Skeletal muscle cell (primary cell): ENCODE measurements around the gene DNAJB11.
A peak's percentile ranks its signal among the peaks of the same experiment; 100 is the strongest.
"Not testable (repeated sequence)": the region's sequence is repeated elsewhere in the genome, so short reads cannot be mapped to it uniquely, and the experiment has no call there.

ENCODE experiments used
- DNase-seq: peaks from one replicate; pipeline ENCODE4 v3.0.0-alpha.2; 2010; ENCODE audit warnings: low read depth
- H3K4me3 ChIP-seq: 2 replicates; pipeline ENCODE4 v1.5.1; 2011; ENCODE audit warnings: low read depth, mild to moderate bottlenecking, control low read depth, low read length, moderate library complexity

The DNAJB11 gene

DNA sequence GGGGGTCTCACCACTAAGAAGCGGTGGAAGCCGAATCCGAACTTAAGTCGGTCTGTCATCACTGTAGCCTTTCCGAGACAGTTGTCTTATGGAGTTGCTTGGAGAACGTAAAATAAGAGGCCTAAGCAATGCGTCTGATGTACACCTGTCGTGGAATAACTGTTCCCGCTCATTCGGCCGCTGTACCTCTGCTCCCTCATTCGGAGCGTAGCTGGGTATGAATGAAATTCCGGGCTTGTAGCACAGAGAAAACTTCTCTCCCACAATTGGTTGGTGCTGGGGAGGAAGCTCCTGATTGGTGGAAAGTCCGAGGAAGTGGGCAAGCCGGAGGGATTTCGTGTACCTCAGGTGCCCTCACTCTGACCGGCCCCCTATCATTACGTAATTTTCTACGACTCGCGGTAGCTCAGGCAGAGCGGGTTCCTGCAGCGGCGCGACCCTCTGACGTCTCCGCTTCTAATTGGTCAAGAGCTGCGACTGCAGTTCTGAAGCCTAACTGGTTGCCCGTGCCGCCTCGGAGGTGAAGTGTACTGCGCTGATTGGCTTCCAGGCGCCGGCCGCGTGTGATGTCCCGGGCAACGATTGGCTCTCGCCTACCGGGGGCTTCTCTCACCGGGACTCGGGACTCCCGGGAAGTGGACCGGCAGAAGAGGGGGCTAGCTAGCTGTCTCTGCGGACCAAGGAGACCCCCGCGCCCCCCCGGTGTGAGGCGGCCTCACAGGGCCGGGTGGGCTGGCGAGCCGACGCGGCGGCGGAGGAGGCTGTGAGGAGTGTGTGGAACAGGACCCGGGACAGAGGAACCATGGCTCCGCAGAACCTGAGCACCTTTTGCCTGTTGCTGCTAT is at the start of gene DNAJB11:
TSS of gene DNAJB11 (plus strand) at position 625 of the 845 bp plus-strand sequence. CDS start at position 803, 178 bp downstream.
- peak; percentile 100 for DNase-seq
- H3K4me3 ChIP-seq, result peak within 1 kb of the TSS; percentile 95

DNA sequence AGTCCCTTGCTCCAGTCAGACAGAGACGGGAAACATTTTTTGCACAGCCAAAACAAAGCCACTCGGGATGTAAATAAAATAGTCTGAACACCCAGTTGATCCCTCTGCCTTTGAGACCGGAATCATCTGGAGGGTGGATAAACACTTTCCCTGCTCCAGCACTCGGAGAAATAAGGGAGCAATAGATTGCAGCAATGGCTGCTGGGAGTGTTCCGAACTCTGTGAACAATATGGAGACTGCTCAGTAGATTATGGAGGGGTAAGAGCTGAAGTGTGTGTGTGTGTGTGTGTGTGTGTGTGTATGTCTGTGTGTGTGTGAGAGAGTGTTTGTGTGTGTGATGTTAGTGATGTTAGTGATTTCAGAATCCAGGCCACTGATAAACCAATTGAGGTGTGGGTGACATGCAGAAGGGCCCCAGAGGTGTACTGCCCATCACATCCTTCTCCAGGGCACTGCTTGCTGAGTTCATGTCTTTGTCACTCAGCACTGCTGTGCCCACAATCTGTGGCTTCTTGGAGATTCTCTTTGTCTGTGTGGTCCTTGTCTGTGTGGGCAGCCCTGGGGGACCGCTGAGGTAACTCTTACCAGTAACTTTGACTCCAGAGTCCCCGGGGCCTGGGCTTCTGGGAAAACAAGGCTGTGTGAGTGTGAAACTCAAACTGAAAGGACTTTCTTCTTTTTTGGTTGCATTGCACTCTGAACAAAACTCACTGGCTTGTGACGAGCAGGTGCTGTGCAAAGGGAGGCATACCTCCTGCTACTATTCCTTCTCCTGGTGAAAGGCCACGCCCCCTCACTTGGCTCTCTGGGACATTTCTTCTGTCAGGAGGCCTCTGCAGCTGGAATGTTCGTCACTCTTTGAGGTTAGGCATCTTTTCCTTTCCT is 49.3 kb upstream of the DNAJB11 start:
- DNase-seq, result no peak
- no peak overlapping the region for H3K4me3 ChIP-seq

DNA sequence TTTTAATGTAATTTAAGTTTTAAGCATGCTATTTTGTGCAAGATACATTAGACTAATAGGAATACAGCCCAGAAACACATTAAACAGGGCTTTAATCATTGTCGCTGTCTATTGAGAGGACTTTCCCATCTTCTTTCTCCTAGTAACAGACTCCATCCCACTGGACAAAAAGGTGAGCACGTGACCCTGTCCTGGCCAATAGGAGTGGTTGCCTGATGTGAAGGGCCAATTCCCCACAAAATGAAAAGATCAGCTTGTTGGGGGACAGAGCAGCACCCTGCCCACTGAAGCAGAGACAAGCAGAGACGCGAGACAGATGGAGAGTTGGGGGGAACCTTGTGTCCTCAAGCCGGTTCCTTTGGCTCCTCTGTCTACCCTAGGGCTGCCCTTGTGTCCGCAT is 47.5 kb upstream of the DNAJB11 start:
- DNase-seq, result no peak
- H3K4me3 ChIP-seq, result no peak overlapping the region

DNA sequence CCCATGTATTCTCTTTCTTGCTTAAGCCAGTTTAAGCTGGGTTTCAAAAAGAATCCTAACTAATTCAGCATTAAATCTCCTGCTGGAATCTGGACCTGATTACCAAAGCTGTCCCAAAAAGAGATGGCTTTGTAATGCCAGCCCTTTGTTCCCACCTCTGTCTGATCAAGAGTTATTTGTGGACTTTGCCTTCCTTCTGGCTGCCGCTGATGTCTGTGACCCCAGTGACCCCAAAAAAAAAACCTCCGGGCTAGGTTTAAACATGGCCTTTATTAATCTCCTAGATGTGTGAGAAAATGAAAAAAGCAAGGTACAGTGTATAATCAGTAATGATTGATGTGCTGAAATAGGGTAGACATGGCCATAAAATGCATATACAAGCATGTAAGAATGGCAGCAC is 47.1 kb upstream of the DNAJB11 start:
- no peak overlapping the region for H3K4me3 ChIP-seq
- no peak for DNase-seq

DNA sequence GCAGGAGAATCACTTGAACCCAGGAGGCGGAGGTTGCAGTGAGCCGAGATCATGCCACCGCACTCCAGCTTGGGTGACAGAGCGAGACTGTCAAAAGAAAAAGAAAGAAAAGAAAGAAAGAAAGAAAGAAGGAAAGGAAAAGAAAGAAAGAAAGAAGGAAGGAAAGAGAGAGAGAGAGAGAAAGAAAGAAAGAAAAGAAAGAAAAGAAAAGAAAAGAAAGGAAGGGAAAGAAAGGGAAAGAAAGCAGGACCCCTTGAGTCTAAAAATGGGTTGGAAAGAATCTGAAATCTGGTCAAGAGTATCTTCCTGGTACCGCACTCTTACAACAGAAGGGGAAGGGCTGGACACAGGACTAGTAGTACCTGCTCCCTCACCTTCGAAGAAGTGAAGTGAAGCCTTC is 45.9 kb upstream of the DNAJB11 start:
- H3K4me3 ChIP-seq, result no peak overlapping the region
- no peak for DNase-seq

DNA sequence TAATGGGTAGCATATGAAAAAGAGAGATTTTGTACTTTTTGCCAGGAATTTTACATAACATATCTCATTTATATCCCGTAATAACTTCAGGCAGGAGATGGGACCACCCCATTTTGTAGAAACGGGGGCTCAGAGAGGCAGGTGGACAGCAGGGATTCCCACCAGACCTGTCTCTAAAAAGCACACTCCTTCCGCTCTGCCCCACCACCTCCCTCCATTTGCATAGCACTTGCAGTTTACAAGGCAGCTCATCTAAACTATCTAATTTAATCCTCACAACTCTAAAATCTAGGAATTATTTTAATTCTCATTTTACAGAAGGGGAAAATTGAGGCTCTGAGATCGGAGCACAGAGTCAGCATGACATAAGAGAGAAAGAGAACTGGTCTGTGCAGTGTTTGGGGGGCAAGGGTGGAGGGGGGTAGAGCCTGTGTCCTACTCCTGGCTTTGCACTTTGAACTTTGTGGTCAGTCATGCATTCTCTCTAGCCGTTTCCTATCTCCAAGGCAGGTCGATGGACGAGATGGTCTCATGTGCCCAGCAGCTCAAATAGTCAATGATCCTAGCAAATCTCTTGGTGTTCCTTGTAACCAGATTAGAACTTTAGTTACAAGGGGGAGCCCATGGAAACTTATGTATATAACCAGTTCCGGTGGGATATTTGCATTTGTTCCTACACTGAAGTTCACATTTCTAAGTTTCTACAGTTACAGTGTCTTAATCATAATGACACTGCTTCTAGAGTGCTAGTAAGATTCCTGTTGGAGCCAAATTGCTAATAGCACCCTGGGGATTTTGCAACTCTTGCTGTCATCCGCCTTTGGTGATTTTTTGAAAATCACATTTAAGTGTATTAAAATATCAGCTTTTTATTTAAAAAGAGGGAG is 44.9 kb upstream of the DNAJB11 start:
- no peak overlapping the region for H3K4me3 ChIP-seq
- no peak for DNase-seq

DNA sequence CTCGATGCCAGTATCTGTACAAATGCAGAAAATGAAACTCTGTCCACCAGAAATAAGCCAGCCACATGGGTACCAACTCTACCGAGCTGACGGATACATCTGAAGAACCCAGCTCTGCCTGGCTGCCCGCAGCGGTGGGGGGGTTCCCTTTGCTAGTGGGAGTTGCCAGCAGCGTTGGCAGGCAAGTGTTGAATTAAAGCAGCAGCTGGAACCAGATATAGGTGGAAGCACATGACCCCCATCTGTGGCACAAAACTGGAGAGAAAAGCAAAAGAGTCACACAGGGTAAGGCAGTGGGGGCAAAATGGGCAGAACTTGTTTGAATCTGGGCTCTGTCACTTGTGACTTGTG is 44.3 kb upstream of the DNAJB11 start:
- H3K4me3 ChIP-seq, result no peak overlapping the region
- no peak for DNase-seq

DNA sequence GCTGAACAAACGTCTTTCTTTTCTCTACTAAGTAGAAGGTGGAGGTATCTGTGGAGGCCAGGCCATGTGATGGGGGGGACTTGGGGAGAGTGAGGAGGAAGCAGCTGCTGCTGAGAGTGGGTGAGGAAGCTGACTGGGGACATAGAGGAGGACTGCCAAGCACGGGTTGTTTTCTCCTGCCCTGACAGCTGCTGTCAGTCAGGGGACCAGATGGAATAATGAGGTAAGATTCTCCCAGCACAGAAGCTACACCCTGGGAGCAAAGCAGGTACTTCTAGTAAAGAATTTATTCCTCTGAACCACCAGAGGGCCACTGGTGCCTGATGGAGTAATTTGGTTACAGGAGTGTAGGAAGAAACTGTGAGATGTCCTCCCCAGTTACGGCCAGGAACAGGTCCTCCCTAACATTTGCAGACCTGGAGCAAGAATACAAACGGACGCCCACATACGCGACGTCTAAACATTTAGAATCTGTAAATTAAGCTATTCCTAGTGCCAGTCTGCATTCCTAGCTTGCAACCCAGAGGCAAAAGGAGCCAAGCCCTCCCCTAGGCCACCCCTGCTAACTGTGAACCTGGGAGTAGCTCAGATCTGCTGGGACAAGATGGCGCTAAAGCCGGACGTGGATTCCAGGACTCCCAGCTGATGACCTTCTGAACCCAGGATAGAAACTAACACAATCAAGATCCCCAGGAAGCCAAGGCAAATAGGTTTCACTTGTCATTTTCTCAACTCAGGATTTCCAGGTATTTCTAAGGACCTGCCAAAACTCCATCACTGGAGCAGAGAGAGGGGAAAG is 41.1 kb upstream of the DNAJB11 start:
- no peak overlapping the region for H3K4me3 ChIP-seq
- DNase-seq, result no peak

DNA sequence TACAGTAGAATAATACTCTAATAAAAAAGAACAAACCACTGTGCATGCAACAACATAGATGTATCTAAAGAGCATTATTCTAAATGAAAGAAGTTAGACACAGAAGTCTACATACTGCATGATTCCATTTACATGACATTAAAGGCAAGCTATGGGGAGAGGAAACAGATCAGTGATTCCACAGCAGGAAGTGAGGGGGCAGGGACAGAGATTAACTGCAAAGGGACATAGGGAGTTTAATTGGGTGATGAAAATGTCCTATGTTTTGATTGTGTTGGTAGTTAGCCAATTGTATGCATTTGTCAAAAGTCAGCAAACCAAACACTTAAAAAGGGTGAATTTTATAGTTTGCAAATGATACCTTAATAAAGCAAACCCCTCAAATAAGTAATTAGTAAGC is 40.1 kb upstream of the DNAJB11 start:
- no peak overlapping the region for H3K4me3 ChIP-seq
- no peak for DNase-seq

DNA sequence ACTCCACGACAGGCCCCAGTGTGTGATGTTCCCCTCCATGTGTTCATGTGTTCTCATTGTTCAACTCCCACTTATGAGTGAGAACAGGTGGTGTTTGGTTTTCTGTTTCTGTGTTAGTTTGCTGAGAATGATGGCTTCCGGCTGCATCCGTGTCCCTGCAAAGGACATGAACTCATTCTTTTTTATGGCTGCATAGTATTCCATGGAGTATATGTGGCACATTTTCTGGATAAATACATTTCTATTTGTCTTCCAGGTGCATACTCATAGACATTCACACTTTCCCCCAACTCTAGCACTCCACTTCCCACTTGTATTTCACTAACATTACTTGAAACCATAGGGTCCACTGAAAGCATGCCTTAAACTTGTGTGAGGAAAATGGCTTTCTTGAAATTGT is 38.8 kb upstream of the DNAJB11 start:
- DNase-seq, H3K4me3 ChIP-seq: not testable (repeated sequence)

DNA sequence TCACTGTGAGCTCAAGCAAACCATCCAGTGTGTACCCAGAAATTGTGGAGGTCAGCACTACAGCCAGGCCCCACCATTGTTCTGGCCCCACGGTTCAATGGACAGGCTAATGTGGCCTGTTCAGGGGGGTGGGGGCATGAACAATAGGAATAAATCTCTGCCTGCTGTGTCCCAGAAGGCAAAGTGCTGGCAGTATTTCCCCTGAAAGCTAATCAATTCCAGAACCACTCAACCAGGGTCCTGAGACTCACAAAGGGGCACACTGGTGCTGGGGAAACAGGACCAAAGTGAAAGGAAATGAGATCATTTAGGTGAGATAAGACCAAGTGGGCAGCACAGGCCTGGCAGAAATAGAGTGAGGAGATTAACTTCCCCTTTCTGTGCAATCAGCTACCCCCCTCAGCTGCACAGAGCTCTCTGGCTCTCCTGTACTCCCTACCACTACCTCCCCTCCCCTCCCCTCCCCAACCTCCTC is 37.9 kb upstream of the DNAJB11 start:
- H3K4me3 ChIP-seq, result no peak overlapping the region
- DNase-seq, result no peak

DNA sequence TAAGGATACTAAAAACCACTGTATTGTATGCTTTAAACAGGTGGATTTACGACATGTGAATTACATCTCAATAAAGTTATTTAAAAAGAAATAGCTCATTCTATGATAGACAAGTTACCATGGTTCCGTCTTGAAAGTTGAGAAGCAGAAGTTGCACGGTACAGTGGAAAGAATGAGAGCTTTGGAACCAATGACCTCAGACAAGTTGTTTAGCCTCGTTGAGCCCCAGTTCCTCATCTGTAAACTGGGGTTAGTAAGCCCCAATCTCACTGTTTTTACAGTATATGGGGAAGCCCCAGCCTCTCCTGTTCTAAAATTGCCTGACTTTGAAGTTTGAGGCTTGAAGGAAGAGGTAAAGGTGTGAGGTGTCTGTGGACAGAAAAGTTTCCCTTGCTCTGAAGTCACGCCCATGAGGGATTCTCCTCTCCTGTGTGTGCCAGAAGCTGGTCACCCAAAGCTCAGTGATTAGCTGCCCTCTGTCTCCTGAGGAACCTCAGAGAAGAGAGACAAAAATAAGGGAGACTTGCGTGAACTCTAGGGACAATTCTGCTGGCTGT is 36.3 kb upstream of the DNAJB11 start:
- DNase-seq, result no peak
- no peak overlapping the region for H3K4me3 ChIP-seq

DNA sequence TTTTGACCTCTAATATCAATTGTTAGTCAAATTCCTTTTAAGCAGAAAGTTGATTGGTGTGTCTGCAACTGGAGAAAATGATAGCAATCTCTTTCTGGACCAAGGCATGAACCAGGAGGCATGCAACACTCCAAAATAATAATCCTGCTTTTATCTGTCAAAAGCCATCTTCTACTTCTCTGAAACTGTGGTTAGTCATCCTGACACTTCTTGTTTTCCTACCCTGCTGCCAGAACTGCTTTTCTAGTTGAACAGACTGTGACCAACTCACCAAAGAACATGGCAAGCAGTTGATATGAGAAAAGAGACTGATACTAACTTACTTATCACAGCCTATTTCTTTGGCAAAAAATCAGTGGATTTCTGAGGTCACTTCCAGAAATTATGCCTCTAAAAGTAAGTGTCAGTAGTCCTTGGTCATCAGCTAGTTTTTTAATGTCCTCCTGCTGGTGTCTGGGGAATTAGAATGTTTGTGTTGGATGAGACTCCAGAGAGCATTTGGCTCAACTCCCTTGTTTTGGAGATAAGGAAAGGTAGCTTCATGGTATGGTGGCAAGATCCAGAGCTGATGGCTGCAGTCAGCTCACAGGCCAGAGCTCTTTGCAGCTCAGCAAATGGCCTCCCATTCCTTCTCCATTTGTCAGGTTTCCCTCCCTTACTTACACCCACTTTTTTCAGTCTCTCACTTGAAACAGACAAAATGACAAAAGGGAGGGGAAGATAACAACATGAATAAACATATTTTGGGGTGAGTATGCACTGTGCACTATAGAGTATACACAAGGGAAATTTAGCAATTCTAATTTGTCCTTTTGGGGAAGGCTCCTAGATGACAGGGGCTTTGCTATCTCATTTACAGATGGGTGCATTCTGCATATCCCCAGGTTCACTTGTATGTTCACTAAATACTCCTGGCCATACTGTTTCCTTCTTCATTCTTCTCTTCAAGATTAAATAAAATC is 33.4 kb upstream of the DNAJB11 start:
- no peak overlapping the region for H3K4me3 ChIP-seq
- peak; percentile 9 for DNase-seq

DNA sequence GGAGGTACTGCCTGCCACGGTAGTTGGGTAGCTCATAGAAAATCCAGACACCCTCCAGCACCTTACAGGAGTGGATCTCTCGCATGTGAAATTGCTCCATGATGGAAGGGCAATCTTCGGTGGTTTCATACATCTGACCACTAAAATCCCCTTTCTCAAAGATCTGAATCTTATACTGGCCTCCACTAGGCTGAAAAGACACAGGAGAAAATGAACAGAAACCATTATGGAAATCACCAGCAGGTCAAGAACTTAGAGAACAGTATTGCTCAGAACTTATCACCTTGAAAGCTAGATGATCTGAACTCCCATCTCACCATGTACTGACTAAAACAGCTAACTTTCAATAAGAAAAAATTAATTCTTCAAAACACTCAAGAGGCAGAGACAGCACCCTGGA is 31.7 kb upstream of the DNAJB11 start:
- H3K4me3 ChIP-seq, result no peak overlapping the region
- DNase-seq, result no peak

DNA sequence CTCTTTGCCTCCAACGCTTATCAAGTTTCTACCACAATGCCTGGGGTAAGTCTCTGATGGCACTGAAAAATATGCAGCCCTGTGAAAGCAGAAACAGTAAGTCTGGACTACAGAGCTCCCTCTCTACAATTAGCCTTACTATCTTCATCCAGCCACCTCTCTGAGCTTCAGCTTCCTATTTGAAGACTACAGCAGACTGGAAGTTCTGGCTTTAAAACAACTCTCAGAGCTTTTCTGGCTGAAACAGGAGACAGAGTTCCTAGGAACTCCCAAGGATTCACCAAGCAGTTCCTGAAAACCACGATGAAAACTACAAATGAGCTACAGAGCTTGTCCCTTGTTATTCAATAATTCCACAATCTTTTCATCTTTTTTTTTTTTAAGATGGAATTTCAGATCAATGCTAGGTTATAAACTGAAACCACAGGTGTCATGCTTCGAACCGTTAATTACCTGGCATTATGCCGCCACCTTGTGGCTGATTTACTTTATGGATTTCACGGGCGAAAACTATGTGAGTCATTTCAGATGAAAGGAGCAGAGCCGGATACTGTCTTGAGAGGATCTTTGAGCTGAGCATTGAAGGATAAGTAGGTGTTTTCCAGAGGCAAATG is 30.2 kb upstream of the DNAJB11 start:
- peak; percentile 24 for DNase-seq
- no peak overlapping the region for H3K4me3 ChIP-seq

DNA sequence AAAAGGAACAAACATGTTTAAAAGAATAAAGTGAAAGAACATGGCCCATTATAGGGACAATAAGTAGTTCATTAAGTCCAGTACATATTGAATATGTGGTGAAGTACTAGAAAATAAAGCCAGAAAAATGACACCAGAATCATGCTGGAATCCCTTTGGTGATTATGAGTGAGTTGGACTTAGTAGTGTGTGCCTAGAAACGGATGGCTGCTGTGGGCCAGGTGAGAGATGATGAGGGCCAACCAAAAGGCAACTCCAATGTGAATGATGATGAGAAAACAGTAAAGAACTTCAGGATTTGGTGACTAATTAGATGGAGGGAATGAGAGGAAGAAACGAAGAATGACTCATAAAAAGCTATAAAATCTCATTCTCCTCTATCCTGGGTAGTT is 29.7 kb upstream of the DNAJB11 start:
- DNase-seq, result no peak

DNA sequence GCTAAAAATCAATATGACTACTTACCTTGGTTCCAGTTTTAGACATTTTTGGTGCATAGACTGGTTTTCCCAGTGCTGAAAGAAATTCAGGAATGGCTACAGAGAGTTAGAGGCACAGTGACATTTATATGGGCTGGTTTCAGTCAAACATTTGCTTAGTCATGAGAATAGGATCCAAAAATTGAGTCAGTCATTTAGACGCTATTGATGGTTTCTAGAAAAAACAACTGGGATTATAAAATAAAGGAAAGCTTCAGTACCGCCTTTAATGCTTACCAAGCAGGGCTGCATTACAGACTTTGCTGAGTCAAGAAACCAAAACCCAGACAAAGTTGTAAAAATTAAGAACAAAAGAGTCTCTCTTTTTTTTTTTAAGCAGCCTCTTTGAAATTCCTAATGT is 26.2 kb upstream of the DNAJB11 start, which contains the start of gene CRYGS:
TSS of gene CRYGS (minus strand) at position 100 of the 400 bp plus-strand sequence. CDS start at position 46, 54 bp downstream.
- no peak within 1 kb of the TSS for H3K4me3 ChIP-seq
- DNase-seq, result no peak

More for the DNA sequence above, 29.7 kb upstream of the DNAJB11 start:
- no peak overlapping the region for H3K4me3 ChIP-seq
